Caco-2 (cell line): Measurements from ENCODE around the gene TTC33. TPM values are rescaled to one million over a fixed set of nuclear protein-coding genes. Genes with fewer than 3 reads are reported as not detected.

Source experiments
- BruUV-seq: library from RNA; stranded (reverse); fragments of 400-500 nt; replicated peaks from 2 replicates; lab custom pipeline; 2021; lab: Mats Ljungman, UMichigan
- CTCF ChIA-PET: fragments of 300-600 bp; sonication (Branson Sonifier 250); formaldehyde crosslinking; loops from one replicate; lab custom pipeline; 2022; ENCODE audit warnings: antibody characterized with exemption; lab: Charles Lee
- POLR2A ChIA-PET: fragments of 300-600 bp; sonication (Branson Sonifier 250); formaldehyde crosslinking; loops from one replicate; lab custom pipeline; 2022; ENCODE audit warnings: antibody characterized with exemption; lab: Charles Lee
- DNase-seq, 2 experiments: peaks; one replicate each; pipeline versions ENCODE4 v3.0.0 to v3.0.0-alpha.2; 2020 to 2022
- H3K27me3 ChIP-seq: replicated peaks from 2 replicates; pipeline ENCODE4 v1.6.0; 2011; ENCODE audit warnings: low read length; ENCODE audit not compliant: control insufficient read depth, insufficient read depth
- H3K36me3 ChIP-seq: 2 replicates; pipeline ENCODE4 v1.5.1; 2011; ENCODE audit warnings: low read length; ENCODE audit not compliant: control insufficient read depth, insufficient read depth
- H3K4me1 ChIP-seq: fragments of 250-450 bp; sonication (Bioruptor Pico); 2 replicates; pipeline ENCODE4 v1.5.1; 2020; ENCODE audit warnings: mild to moderate bottlenecking
- H3K4me3 ChIP-seq: 2 replicates; pipeline ENCODE4 v1.5.1; 2011; ENCODE audit warnings: low read depth, mild to moderate bottlenecking, control low read depth, low read length
- H3K9me3 ChIP-seq: fragments of 250-450 bp; sonication (Bioruptor Pico); 2 replicates; pipeline ENCODE4 v1.5.1; 2020; ENCODE audit warnings: mild to moderate bottlenecking, moderate library complexity
- H3K27ac Mint-ChIP-seq: one replicate; pipeline ENCODE4 v1.8.0; 2022; ENCODE audit warnings: mixed read lengths; ENCODE audit not compliant: unreplicated experiment
- H3K27me3 Mint-ChIP-seq: one replicate; pipeline ENCODE4 v1.8.0; 2022; ENCODE audit warnings: mixed read lengths; ENCODE audit not compliant: insufficient read depth, unreplicated experiment
- H3K36me3 Mint-ChIP-seq: one replicate; pipeline ENCODE4 v1.8.0; 2022; ENCODE audit warnings: mild to moderate bottlenecking, mixed read lengths; ENCODE audit not compliant: insufficient read depth, unreplicated experiment
- H3K4me1 Mint-ChIP-seq: one replicate; pipeline ENCODE4 v1.8.0; 2022; ENCODE audit warnings: low read depth, mixed read lengths; ENCODE audit not compliant: unreplicated experiment
- H3K4me3 Mint-ChIP-seq: one replicate; pipeline ENCODE4 v1.8.0; 2022; ENCODE audit warnings: mild to moderate bottlenecking, moderate library complexity, mixed read lengths; ENCODE audit not compliant: unreplicated experiment
- H3K9me3 Mint-ChIP-seq: one replicate; pipeline ENCODE4 v1.8.0; 2022; ENCODE audit warnings: mixed read lengths; ENCODE audit not compliant: unreplicated experiment
- intact Hi-C: fragments of 100-400 bp; cut with micrococcal nuclease; formaldehyde crosslinking; loops from one replicate; pipeline ENCODE4 v1.10.0; 2022; ENCODE audit not compliant: unreplicated experiment
- total RNA-seq: library from RNA; stranded (reverse); gene quantifications from 2 replicates; pipeline ENCODE4 v1.2.3, GENCODE V29; 2022
- TF ChIP-seq, protein P1 (sequence below), 2 experiments: fragments of 200-600 bp in 1 of 2; IDR thresholded peaks; 1 replicate in 1 of 2; 2 replicates in 1 of 2; pipeline versions ENCODE4 v1.5.1 to v1.8.0; 2011 to 2022; ENCODE audit warnings: antibody characterized with exemption in 1 of 2, control low read depth in 1 of 2, inconsistent platforms in 1 of 2, low read depth in 1 of 2, low read length in 1 of 2, mild to moderate bottlenecking in 1 of 2, moderate library complexity in 1 of 2; ENCODE audit not compliant: insufficient read depth in 1 of 2, severe bottlenecking in 1 of 2, unreplicated experiment in 1 of 2

TTC33 gene
- total RNA-seq, 1 experiment from 2014 or later = 8.6 TPM

DNA sequence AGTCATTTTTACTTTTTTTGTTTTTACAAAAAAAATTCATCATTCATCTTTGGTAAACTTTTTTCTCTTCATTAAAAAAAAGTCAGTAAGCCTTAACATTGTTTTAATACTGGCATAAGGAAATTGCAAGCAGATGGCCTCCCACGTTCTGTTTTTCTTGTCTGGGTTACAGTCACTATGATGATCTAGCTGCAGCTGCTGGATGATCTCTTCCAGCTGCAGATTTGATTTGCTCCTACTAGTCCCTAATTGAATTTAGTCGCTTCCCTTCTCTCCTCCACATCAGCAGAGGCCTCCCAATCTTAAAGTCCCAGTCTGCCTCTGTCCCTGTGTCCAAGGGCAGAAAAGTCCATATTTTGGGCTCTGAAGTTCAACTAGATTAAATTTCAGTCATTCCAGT lies 182.8 kb downstream of the TTC33 start:
- no peak overlapping the region for H3K4me3 Mint-ChIP-seq
- intact Hi-C loops = no loop called here
- H3K4me3 ChIP-seq = no peak overlapping the region
- no peaks in the 10 kb centered on the region for H3K27me3 ChIP-seq
- H3K4me1 Mint-ChIP-seq = no peaks in the 10 kb centered on the region
- no peaks in the 10 kb centered on the region for H3K36me3 ChIP-seq
- no peak overlapping the region for H3K27ac Mint-ChIP-seq
- no peaks in the 10 kb centered on the region for H3K9me3 ChIP-seq
- H3K36me3 Mint-ChIP-seq = no peaks in the 10 kb centered on the region
- no peaks in the 10 kb centered on the region for H3K9me3 Mint-ChIP-seq
- POLR2A ChIA-PET = no interaction called here
- peaks cover 6% of the 10 kb centered on the region for H3K27me3 Mint-ChIP-seq
- BruUV-seq = no TSS peak
- TF ChIP-seq, protein P1, sequence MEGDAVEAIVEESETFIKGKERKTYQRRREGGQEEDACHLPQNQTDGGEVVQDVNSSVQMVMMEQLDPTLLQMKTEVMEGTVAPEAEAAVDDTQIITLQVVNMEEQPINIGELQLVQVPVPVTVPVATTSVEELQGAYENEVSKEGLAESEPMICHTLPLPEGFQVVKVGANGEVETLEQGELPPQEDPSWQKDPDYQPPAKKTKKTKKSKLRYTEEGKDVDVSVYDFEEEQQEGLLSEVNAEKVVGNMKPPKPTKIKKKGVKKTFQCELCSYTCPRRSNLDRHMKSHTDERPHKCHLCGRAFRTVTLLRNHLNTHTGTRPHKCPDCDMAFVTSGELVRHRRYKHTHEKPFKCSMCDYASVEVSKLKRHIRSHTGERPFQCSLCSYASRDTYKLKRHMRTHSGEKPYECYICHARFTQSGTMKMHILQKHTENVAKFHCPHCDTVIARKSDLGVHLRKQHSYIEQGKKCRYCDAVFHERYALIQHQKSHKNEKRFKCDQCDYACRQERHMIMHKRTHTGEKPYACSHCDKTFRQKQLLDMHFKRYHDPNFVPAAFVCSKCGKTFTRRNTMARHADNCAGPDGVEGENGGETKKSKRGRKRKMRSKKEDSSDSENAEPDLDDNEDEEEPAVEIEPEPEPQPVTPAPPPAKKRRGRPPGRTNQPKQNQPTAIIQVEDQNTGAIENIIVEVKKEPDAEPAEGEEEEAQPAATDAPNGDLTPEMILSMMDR (IDR thresholded peaks at IDR 0.05; ENCODE audit: insufficient read depth in 1 of 2, low read depth in 1 of 2, low read length in 1 of 2, severe bottlenecking in 1 of 2, unreplicated experiment in 1 of 2) = no peak
- no peaks in the 10 kb centered on the region for H3K4me1 ChIP-seq
- CTCF ChIA-PET = no interaction called here
- no peak for DNase-seq

DNA sequence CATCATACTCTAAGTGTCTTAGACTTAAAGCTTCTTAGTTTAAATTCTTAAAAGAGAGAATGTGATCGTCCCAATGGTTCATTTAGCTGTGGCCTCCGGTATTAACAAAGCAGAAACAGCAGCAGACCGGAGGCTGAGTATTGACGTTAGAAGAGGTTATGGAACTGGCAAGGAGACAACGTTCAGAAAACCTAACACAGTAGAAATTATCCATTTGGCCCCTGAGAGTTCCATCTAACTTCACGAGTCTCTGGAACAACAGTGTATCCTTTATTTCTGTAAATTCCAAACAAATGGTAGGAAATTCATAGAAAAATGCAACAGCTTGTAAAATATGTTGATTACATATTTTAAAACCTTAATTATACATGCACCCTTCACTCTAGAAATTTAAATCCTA lies 183.4 kb downstream of the TTC33 start:
- Histone ChIP-seq H3K9me3 (no peaks in the 10 kb centered on the region), H3K27me3 (no peaks in the 10 kb centered on the region), H3K4me3 (no peak overlapping the region), H3K36me3 (no peaks in the 10 kb centered on the region), H3K4me1 (no peaks in the 10 kb centered on the region)
- Mint-ChIP-seq H3K4me3 (no peak overlapping the region), H3K9me3 (no peaks in the 10 kb centered on the region), H3K36me3 (no peaks in the 10 kb centered on the region), H3K27me3 (peaks cover 6% of the 10 kb centered on the region), H3K4me1 (no peaks in the 10 kb centered on the region), H3K27ac (no peak overlapping the region)
- no TSS peak for BruUV-seq
- CTCF ChIA-PET = no interaction called here
- no peak for DNase-seq
- POLR2A ChIA-PET = no interaction called here
- intact Hi-C loops = no loop called here
- TF ChIP-seq, protein P1 (IDR thresholded peaks at IDR 0.05; ENCODE audit: insufficient read depth in 1 of 2, low read depth in 1 of 2, low read length in 1 of 2, severe bottlenecking in 1 of 2, unreplicated experiment in 1 of 2) = no peak

DNA sequence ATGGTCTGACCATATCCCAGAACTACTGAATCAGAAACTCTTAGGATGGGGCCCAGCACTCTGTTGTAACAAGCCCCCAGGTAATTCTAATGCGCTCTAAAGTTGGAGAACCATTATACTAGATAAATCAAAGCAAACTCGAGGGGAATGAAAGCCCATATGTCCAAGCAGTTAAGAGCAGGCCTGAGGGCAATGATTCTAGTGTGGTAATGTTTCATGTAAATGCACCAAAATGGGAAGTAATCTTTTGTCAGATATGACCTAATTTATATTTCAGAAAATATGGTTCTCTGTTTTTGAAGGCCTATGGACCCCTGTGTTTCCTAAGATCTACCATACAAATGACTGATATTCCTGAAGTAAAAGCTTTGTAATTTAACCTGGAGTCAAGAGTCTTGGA lies 184.0 kb downstream of the TTC33 start:
- Mint-ChIP-seq H3K9me3 (no peaks in the 10 kb centered on the region), H3K27me3 (peaks cover 6% of the 10 kb centered on the region), H3K27ac (no peak overlapping the region), H3K36me3 (no peaks in the 10 kb centered on the region), H3K4me1 (no peaks in the 10 kb centered on the region), H3K4me3 (no peak overlapping the region)
- Histone ChIP-seq H3K4me1 (no peaks in the 10 kb centered on the region), H3K9me3 (no peaks in the 10 kb centered on the region), H3K27me3 (no peaks in the 10 kb centered on the region), H3K36me3 (no peaks in the 10 kb centered on the region), H3K4me3 (no peak overlapping the region)
- DNase-seq = no peak
- intact Hi-C loops = no loop called here
- no TSS peak for BruUV-seq
- ChIA-PET POLR2A (no interaction called here), CTCF (no interaction called here)
- TF ChIP-seq, protein P1 (IDR thresholded peaks at IDR 0.05; ENCODE audit: insufficient read depth in 1 of 2, low read depth in 1 of 2, low read length in 1 of 2, severe bottlenecking in 1 of 2, unreplicated experiment in 1 of 2) = no peak
